HG03280 (cell line): ENCODE data around the gene ADCY5.

Experiments
- ATAC-seq: cut with Tn5 transposase; IDR thresholded peaks from one replicate; pipeline ENCODE4 v1.9.1; 2021; ENCODE audit warnings: mild to moderate bottlenecking, moderate library complexity; ENCODE audit not compliant: unreplicated experiment

Gene ADCY5

GRCh38 chr3:123388811-123389627 lies 59.9 kb downstream of the ADCY5 start:
- ATAC-seq, result no peak

DNA sequence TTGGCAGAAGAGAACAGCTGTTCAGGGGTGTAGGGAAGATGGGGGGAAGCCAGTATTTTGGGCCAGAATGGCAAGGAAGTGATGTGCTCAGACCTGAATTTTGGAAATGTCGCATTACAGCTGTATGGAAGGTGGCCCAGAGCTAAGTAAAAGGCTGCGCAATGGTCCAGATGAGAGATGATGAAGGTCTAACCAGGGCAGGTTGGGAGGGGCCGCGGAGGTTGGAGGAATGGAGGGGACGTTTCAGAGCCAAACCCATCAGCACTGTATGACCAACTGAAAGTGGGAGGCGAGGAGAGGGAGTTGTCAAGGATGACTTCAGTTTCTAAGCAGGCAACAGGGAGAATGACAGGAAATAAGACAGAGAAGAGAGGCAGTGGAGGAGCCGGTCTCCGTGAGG lies 60.8 kb downstream of the ADCY5 start:
- no peak for ATAC-seq

- no peak for ATAC-seq
These were observed 61.4 kb downstream of the ADCY5 start for GRCh38 chr3:123387532-123387931.

DNA sequence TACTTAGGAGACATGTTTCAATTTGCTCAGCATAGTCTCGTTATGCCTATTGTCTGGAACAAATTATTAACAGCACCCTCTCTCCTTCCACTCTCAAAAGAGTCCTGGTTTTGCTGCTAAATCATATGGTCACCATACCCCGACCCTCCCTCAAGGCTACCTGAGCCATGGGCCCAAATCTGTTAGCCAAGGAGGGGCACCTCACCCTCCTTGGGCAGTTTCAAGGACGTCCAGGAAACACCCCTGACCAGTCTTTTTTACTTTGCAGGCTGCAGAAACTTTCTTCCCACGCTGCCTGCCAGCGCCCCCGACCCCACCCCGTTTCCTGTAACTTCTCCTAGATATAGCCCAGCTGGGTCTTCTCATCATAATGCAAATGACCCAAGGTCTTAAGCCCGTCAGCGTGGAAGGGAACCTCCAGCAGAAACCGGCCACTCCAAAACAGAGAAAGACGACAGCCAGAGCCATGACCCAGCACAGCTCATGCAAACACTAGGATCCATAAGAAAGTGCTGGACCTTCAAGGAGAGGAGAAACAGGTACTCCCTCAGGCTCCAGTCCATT lies 62.3 kb downstream of the ADCY5 start:
- no peak for ATAC-seq

- no peak for ATAC-seq
These were observed 62.9 kb downstream of the ADCY5 start for GRCh38 chr3:123385981-123386380.

GRCh38 chr3:123385499-123385898 lies 63.4 kb downstream of the ADCY5 start:
- no peak for ATAC-seq

- ATAC-seq, result no peak
These were observed 63.9 kb downstream of the ADCY5 start for GRCh38 chr3:123385001-123385401.

DNA sequence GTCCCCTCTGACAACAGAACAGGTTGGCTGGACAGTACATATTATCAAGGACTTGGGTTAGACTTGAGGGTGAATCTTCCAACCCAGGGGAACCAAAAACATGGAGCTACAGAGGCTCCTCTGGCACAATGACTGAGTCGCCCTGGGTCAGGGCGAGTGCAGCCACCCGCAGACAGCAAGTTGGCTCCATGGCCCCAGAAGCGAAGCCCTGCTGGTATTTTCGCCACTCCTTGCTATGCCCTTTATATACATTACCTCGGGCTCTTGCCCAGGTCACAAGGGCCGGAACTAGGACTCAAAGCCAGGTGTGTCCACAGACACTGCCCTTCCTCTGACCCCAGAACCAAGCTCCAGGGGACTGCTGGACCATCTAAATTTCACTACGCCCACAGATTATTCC lies 64.6 kb downstream of the ADCY5 start:
- no peak for ATAC-seq

- ATAC-seq, result no peak
These were observed 65.5 kb downstream of the ADCY5 start for GRCh38 chr3:123383091-123384053.

DNA sequence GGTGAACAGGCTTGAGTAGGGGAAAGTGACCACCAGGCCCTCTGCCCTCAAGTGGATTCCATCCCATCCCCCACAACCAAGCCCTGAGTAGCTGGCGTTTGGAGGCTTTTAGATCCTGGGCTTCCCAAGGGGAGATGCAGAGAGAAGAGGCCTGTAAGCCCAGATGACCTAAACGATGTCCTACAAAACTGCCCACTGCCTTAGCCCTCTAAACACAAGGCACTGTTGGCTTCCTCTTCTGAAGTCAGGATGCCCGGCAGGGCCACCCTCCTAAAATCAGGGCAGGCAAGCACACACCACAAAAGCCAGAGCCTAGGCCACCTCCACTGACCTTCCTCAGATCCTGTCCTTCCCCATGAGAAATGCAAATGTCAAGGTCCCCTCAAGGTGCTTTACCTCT lies 68.6 kb downstream of the ADCY5 start:
- no peak for ATAC-seq

GRCh38 chr3:123379041-123379830 lies 69.7 kb downstream of the ADCY5 start:
- ATAC-seq, result no peak

DNA sequence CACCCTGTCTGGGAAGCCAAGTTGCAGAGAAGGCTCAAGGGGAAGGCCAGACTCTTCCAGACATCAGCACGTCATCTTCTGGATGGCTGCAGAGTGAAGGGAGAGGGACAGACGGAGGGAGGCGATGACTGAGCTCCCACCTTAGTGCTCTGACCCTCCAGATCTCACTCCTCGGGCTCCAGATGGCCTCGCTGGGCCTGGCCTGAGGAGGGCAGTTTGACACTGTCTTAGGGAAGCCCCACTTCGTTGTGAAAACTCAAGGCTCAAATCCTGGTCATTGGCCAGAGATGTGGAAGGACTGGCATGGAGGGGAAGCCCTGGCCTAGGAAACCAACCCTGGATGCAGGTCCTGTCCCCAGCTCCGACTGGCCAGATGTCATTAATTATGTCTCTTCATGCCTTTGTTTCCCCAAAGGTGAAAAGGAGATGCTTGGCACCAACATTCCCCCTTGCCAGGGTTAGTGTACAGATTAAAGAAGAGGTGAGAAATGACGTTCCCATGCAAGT lies 70.4 kb downstream of the ADCY5 start:
- ATAC-seq, result no peak

- ATAC-seq, result no peak
These were observed 71.6 kb downstream of the ADCY5 start for GRCh38 chr3:123377243-123377740.

- ATAC-seq, result no peak
These were observed 72.2 kb downstream of the ADCY5 start for GRCh38 chr3:123376451-123377242.

DNA sequence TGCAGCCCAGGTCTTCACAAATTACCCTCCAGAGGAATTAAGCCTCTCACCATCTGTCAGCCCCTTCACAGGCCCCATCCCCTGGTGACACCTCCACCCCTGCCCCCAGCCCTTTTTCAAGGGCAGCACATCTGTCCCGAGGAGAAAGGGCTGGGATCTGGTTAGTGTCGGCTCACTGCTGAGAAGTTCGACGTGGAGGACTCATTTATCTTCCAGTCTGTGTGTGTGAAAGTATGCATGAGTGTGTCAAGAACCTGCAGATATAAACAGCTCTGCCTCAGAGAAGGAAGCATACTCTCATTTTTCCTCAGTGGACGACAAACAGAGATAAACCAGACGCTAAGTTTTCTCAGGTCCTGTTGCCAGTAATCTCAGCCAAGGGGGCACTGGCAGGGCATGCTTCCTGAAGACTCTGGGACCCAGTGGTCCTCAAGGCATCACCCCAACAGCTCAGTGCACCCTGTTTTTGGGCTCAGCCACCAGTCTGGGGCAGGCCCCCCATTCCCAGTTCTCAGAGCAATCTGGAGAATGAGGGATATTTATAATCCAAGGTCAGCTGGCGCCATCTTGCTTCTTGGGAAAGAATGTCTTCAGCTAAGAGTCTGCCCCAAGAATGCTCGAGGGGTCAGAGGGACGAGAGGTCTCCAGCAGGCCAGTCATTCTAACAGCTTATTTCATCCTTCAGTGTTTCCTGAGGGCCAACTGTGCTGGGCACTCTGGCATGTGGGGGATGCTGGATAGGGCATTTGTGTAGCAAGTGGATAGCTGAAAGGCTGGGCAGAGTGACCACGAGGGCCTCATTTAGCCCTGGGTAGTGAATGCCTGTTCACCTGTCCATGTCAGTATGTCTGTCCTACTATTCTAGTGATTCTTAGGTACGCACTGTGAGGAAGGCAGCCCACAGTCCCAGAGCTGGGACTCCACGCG lies 73.6 kb downstream of the ADCY5 start:
- no peak for ATAC-seq

DNA sequence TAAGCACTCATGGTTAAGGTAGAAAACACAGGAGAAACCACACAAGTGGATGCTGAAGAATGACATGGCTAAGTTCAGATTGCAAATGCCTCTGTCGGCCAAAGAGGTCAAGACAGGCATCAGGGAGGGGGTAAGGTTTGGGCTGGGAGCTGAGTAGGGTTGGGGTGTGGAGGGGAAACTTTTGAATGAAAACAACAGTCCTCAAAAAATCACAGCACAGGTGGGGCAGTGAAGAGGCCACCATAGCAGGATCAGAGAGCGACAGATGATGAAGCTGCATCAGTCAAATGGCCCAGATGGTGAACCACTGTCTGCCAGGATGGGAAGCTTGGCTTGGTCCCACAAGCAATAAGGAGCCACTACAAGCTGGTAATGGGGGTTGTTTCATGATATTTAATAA lies 74.9 kb downstream of the ADCY5 start:
- ATAC-seq, result no peak

GRCh38 chr3:123373474-123373987 lies 75.4 kb downstream of the ADCY5 start:
- ATAC-seq, result no peak
